HG03280 (cell line): ENCODE data around the gene TBC1D8.
"Not testable (repeated sequence)": the region's sequence is repeated elsewhere in the genome, so short reads cannot be mapped to it uniquely, and the experiment has no call there.

ENCODE experiments used
- ATAC-seq: cut with Tn5 transposase; IDR thresholded peaks from one replicate; pipeline ENCODE4 v1.9.1; 2021; ENCODE audit warnings: mild to moderate bottlenecking, moderate library complexity; ENCODE audit not compliant: unreplicated experiment

TBC1D8 gene

DNA sequence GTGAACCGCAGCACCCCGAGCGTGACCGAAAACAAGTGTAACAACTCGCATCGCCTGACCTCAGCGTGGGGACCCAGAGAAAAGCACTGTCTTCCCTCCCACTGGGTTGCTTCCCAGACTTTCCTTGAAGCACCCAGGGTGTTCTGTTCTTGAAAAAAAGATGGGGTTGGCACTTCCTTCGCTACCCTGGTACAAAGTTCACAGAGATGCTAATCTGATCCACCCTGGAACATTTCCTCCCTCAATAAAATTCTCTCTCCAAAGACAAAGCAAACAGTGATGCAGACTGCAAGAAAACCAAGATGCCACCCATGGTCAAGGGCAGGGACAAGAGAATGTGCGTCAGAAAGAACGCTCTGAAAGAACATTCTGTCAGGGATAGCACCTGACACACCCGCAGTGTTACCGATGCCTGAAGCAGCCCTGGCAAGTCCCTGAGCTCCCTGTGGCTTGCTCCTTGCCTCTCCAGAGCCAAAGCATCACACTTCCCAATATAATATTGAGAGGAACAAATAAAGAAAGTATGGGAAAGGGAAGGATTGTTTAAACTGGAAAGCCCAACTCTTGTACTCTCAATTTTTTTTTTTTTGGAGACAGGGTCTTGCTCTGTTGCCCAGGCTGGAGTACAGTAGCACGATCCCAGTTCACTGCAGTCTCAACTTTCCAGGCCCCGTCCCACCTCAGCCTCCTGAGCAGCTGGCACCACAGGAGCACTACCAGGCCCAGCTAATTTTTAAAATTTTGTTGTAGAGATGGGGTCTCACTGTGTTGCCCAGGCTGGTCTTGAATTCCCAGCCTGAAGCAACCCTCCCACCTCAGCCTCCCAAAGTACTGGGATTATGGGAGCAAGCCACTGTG, 70.7 kb downstream of the TBC1D8 start:
- ATAC-seq, result no peak

GRCh38 chr2:101076581-101076980, 74.6 kb downstream of the TBC1D8 start:
- no peak for ATAC-seq

GRCh38 chr2:101064868-101065549, 86.2 kb downstream of the TBC1D8 start:
- no peak for ATAC-seq

DNA sequence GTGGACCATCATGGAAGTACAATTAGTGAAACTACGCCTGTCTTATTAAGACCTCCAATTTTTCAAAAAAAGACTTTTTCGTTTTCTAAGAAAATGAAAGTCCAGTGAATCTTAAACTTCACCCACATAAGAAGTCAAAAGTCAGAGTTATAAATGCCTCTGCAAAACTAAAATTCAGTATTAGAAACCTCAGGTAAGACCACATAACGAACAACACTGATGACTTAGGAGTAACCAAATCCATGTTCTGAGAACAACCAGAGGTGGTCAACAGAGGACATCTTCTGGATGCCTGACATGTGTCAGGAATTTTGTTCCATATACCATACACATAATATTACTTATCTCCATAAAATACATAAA, 86.7 kb downstream of the TBC1D8 start:
- no peak for ATAC-seq

DNA sequence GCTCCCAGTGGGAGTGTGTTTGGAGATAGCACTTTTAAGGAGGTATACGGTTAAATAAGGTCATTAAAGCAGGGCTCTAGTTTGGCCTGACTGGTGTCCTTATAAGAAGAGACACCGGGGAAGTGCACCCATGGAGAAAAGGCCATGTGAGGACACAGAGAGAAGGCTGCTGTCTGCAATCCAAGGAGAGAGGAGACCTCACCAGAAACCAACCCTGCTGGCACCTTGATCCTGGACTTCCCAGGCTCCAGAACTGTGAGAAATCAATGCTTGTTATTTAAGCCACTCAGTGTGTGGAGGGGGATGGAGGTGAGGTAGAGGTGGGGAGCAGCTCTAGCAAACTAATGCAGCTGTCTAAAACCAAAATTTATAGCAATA, 87.1 kb downstream of the TBC1D8 start:
- ATAC-seq, result no peak

GRCh38 chr2:101063352-101064124, 87.6 kb downstream of the TBC1D8 start:
- no peak for ATAC-seq

- ATAC-seq, result no peak
Observed at GRCh38 chr2:101058386-101058785, 92.8 kb downstream of the TBC1D8 start.

GRCh38 chr2:101057051-101057933, 93.9 kb downstream of the TBC1D8 start:
- no peak for ATAC-seq

DNA sequence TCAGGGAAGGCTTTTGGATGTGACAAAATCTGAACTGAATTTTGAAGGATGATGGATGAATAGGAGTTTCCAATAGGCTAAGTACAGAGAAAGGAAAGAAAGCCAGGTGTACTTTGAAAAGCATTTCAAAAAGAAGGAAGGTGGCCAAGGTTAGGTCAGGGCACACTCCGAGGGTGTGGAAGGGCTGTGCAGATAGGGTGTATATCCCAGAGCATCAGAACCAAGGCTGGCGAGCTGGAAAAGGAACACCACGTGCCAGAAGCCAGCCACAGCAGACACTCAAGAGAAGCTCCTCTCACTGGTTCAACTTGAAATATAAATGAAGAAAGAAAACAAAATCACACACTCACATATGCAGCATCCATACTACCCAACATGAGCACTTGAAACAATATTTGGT, 98.1 kb downstream of the TBC1D8 start:
- ATAC-seq, result no peak

GRCh38 chr2:101052147-101052546, 99.0 kb downstream of the TBC1D8 start:
- ATAC-seq, result no peak

DNA sequence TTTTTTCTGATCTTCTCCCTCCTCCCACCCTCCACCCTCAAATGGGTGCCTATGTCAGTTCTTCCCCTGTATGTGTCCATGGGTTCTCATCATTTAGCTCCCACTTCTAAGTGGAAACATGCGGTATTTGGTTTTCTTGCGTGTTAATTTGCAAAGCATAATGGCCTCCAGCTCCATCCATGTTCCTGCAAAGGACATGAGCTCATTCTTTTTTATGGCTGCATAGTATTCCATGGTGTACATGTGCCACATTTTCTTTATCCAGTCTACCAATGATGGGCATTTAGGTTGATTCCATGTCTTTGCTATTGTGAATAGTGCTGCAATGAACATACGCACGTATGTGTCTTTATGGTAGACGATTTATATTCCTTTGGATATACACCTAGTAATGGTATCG, 100.3 kb downstream of the TBC1D8 start:
- not testable (repeated sequence) for ATAC-seq

- ATAC-seq, result no peak
Observed at GRCh38 chr2:101048756-101049155, 102.4 kb downstream of the TBC1D8 start.

GRCh38 chr2:101047774-101048173, 103.4 kb downstream of the TBC1D8 start:
- ATAC-seq, result no peak

- ATAC-seq, result no peak
Observed at GRCh38 chr2:101047075-101047766, 104.0 kb downstream of the TBC1D8 start.

DNA sequence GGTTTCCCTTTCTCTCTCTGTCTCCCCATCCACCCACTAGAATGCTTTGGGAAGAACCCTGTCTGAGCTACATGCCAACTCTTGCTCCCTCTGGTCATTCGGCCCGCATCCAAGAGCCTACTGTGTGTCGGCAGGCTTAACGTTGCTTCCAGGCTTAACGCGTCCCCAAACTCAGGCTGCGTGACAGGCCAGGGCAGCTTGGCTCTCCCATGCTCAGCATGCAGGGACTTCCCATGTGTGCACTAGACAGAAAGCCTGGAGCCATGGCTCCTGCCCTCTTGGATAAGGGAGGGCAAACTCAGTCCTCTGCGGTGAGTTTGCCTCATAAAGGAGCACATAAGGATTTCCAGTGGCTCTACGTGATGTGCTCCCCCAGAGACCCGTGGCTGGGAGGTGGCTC, 105.9 kb downstream of the TBC1D8 start:
- no peak for ATAC-seq

GRCh38 chr2:101041413-101041812, 109.8 kb downstream of the TBC1D8 start:
- no peak for ATAC-seq

DNA sequence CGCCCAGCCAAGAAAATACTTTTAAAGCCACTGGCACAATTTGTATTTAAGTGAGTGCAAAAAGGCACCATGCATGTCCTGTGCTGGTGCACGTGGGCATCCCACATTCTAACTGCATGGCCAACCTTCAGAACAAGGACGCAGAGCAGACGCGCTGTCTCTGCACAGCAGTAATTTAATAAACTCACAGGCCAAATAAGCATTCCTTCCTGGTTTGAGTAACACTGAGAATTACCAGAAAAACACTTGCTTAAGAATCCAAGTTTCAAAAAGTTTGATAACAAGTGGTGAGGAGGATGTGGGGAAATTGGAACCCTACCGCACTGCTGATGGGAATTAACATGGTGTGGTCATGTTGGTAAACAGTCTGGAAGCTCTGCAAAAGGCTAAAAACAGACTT, 110.4 kb downstream of the TBC1D8 start:
- no peak for ATAC-seq

GRCh38 chr2:101040072-101040471, 111.1 kb downstream of the TBC1D8 start:
- ATAC-seq, result no peak

DNA sequence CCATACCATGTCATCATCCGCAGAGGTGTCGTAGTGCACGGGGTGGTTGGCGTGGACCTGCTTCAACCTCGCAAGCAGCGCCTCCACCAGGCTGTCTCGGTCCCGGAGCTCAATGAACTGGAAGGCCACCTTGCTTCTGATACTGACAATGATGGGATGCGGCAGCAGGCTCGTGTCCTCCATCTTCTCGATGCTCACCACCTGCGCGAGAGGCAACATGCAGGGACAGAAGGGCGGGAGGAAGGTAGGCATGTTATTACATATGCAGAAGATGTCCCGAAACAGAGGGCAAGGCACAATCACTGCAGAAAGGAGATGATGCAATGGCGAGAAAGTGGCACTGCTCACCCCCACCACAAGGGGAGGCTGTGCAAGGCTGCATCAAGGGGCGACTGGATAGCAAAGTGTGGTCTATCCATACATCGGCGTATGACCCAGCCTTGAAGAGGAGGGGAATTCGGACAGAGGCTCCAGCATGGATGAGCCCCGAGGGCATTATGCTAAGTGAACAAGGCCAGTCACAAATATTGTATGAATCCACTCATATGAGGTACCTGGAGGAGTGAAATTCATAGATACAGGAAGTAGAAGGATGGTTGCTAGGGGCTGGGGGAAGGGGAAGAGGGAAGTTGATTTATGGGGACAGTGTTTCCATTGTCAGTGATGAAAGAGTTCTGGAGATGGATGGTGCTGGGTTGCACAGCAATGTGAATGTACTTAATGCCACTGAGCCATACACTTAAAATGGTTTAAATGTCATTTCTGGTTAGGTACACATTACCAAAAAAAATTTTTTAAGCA, 112.5 kb downstream of the TBC1D8 start:
- no peak for ATAC-seq
